NCI-H1092 (cell line): ENCODE results near the gene PNLIPRP2.

ENCODE experiments used
- DNase-seq: peaks from one replicate; lab custom pipeline; 2025; lab: John Stamatoyannopoulos, UW

PNLIPRP2 gene

GRCh38 chr10:116655568-116655967, 34.8 kb downstream of the PNLIPRP2 start:
- DNase-seq = no peak

- no peak for DNase-seq
These were observed 35.3 kb downstream of the PNLIPRP2 start for GRCh38 chr10:116656044-116656443.

- no peak for DNase-seq
These were observed 37.3 kb downstream of the PNLIPRP2 start for GRCh38 chr10:116657863-116658551.

- no peak for DNase-seq
These were observed 38.4 kb downstream of the PNLIPRP2 start for GRCh38 chr10:116659049-116659670.

GRCh38 chr10:116660860-116661259, 40.1 kb downstream of the PNLIPRP2 start:
- no peak for DNase-seq

- no peak for DNase-seq
These were observed 42.6 kb downstream of the PNLIPRP2 start for GRCh38 chr10:116663342-116663741.

- DNase-seq = no peak
These were observed 43.9 kb downstream of the PNLIPRP2 start for GRCh38 chr10:116664631-116665030.

- DNase-seq = no peak
These were observed 44.9 kb downstream of the PNLIPRP2 start for GRCh38 chr10:116665541-116666125.

GRCh38 chr10:116667484-116667883, 46.7 kb downstream of the PNLIPRP2 start:
- DNase-seq = no peak

GRCh38 chr10:116668018-116668417, 47.3 kb downstream of the PNLIPRP2 start:
- DNase-seq = no peak

- no peak for DNase-seq
These were observed 47.7 kb downstream of the PNLIPRP2 start for GRCh38 chr10:116668446-116668845.

- DNase-seq = no peak
These were observed 48.3 kb downstream of the PNLIPRP2 start for GRCh38 chr10:116669080-116669479.

- DNase-seq = no peak
These were observed 49.3 kb downstream of the PNLIPRP2 start for GRCh38 chr10:116669832-116670644.

GRCh38 chr10:116670706-116671105, 50.0 kb downstream of the PNLIPRP2 start:
- no peak for DNase-seq

- no peak for DNase-seq
These were observed 50.6 kb downstream of the PNLIPRP2 start for GRCh38 chr10:116671274-116671926.

- no peak for DNase-seq
These were observed 52.1 kb downstream of the PNLIPRP2 start for GRCh38 chr10:116672891-116673290.

GRCh38 chr10:116673866-116674265, 53.1 kb downstream of the PNLIPRP2 start:
- DNase-seq = no peak

GRCh38 chr10:116674901-116675423, 54.2 kb downstream of the PNLIPRP2 start:
- DNase-seq = no peak

GRCh38 chr10:116676118-116676517, 55.4 kb downstream of the PNLIPRP2 start:
- DNase-seq = no peak

- no peak for DNase-seq
These were observed 55.9 kb downstream of the PNLIPRP2 start for GRCh38 chr10:116676633-116677032.

- DNase-seq = no peak
These were observed 58.6 kb downstream of the PNLIPRP2 start for GRCh38 chr10:116679351-116679750.

- DNase-seq = no peak
These were observed 62.4 kb downstream of the PNLIPRP2 start for GRCh38 chr10:116683166-116683565.
